GM21619 (cell line): Measurements from ENCODE around the gene ERCC5.

ENCODE experiments used
- ATAC-seq: cut with Tn5 transposase; IDR thresholded peaks from one replicate; pipeline ENCODE4 v1.9.1; 2021; ENCODE audit not compliant: unreplicated experiment

The ERCC5 gene

DNA sequence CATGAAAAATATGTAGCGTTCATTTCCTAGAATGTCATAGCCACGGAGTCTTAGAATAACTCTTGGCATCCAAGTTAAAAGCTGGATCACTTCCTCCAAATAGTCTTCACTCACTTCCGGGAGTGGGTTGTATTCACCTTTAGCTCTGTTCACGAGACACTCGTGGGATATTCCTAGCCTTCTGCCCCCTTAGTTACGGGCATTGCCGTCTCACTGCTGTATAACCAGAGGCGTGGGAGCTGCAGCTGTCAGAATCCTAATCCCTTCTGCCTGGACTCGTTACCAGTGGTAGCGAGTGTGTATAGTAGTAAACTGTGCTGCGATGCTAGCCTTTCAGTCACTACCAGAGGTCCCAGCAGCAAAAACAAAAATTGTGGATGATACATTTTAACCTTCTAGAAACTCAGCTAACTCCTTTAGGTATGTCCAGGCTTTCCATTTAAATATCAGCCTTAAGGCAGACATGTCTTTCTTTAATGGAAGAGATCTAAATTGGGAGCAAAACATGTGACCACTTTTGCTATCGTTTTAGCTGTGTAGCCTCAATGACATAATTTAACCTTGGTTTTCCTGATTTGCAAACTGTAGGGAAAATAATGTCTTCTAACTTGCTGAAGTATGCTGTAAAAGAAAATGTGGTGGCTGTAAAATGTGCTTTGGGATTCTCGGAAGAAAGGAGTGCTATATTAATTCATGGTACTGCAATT lies 34.1 kb downstream of the ERCC5 start:
- ATAC-seq: no peak

GRCh38 chr13:102881819-102882686 lies 36.2 kb downstream of the ERCC5 start:
- no peak for ATAC-seq

DNA sequence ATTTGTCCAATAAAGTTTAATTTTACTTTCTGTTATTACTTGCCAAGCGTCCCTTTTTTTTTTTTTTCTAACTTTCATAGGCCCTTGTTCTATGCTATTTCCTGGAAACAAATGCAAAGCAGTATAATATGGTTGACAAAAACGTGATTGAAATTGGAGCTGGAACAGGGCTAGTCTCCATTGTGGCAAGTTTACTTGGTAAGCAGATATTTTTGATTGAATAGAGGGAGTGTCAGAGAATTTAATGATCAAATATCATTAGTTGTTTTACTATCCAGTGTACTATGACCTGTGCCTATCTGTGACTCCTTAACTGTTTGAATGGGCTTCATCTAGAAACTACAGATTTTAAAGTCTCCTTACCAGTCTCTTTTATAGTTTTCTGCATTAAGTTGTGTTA lies 46.7 kb downstream of the ERCC5 start:
- ATAC-seq: no peak

DNA sequence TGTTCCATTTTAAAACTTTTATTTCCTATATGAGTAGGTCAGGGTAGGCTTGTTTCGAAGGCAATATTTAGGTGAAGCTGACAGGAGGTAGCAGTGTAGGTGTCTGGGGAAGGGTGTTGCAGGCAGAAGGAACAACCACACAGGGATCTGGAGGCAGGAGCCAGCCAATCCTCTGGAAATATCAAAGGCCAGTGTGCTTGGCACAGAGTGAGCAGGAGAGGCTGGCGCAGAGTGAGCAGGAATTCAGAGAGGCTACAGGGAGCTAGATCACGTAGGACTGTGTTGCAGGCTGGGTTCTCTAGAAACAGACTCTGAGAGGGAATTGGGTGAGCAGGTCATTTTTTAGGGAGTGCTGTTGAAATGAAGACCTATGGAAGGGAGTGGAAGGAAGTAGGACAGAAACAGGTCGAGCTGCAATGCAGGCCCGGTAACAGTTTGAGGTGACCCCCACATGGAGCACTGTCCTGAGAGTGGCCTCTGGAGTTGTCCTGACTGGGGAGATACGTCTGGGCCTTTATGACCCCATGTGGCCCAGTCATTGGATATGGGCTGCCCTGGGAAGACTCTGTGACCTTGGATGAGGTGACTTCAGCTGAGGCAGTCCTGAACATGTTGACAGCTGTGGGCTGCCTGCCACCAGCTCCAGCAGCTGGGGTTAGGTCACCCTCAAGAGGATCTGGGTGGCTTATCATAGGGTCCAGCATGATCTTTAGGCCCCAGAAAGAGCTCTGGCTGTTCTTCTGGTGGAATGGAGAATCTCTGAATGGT lies 51.7 kb downstream of the ERCC5 start:
- no peak for ATAC-seq

DNA sequence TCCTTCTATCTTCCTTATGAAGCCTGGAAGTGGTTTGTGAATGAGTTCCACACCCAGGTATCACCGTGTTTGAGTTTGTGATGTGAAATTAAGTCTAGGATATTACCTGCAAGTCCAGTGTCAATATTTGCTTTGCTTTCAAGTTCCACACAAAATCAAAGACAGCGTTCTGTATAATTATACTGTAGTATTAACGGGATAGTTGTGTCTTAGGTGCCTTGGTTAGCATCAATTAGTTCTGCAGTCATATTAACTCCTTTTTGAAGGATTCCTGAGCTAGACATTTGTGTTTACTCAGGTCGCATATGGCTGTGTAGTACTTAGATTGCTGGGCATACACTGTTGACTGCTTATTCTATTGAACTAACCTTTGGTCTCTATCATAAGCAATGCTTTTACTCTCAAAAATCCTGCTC lies 54.4 kb downstream of the ERCC5 start:
- ATAC-seq: no peak

DNA sequence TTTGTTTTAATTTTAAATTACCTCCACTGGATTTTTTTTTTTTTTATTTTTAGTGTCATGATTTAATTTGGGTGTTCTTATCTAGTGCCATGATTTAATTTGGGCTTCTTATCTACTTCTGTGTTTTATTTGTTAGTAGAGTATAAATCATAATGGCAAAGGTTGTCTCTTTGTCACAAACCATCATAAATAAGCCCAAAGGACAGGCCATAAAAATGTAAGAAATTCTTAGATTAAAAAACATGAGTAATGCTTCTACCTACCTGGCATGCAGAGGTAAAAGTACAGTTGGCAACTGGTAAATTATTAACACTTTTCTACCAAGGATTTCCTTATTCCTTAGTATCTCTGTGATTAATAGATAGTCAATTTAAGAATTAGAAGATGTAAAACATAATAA lies 55.2 kb downstream of the ERCC5 start:
- ATAC-seq: no peak

DNA sequence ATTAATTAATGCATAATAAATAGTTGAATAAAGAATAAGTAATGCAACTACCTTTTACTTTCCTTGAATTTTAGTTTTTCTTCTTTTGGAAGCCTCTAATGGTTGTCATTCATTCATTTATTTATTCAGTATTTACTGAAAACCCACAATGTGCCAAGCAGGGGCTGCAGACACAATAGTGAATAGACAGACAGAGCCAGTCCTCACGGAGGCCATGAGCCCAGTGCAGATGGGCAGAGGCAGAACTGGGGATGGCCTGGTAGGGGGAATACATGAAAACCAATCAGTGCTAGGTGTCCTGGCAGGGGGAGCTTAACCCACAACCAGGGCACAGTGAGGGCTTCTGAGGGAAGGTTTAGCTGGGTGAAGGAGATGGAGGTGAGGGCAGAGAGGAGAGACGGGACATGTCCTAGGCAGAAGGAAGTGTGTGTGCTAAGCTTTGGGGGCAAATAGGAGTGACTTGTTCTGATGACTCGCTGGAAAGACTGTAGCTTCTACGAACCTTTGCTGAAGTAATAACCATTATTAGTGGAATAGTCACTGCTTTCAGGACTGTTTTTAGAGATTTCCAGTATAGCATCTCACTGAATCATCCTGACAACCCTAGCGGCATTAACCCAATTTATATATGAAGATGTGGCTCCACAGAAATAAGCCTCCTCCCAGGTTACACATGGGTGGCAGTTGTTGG lies 55.9 kb downstream of the ERCC5 start:
- no peak for ATAC-seq

DNA sequence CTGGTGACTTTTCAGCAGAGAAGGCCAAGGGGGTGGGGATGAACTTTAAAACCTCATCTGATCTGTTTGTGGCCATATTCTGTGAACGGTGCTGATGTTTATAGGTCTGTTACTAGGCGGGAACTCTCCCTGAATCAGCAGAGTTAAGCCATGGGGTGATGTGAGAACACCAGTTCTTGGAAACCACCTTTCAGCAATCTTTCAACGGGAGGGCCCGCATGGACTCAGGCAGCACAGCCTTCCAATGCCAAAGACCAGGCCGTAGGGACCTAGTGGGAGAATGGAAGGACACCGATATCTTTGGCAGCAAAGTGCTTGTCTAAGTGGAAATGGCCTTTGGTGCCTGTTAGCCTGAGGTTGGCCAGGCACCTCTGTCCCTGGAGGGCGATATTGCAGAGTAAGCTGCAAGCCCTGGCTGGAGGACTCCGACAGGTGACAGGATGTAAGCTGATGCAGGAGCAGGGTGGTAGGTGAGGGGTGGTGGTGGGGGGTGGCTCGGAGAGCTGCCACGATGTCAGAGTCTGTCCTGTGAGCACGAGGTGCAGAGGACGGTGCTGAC lies 57.0 kb downstream of the ERCC5 start:
- ATAC-seq: no peak

- no peak for ATAC-seq
Observed at GRCh38 chr13:102903659-102904407, 58.0 kb downstream of the ERCC5 start.

DNA sequence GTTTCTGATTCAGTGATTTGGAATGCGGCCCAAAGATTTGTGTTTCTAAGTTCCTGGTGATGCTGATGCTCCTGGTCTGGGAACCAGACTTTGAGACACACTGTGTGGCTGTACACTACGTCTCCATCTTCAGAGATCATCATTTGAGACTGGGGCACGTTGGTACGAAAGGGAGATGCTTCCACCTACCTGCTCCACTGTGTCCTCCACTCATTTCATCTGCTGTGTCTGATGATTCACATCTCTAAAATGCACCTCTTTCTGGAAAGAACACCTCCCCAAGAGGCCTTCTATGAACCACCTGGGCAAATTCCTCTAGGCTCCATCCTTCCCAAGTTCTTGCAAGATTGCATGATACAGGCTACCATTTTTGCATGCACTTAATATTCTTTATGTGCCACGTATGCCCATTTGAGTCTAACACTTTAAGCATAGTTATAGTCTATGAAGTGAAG lies 58.6 kb downstream of the ERCC5 start:
- no peak for ATAC-seq

DNA sequence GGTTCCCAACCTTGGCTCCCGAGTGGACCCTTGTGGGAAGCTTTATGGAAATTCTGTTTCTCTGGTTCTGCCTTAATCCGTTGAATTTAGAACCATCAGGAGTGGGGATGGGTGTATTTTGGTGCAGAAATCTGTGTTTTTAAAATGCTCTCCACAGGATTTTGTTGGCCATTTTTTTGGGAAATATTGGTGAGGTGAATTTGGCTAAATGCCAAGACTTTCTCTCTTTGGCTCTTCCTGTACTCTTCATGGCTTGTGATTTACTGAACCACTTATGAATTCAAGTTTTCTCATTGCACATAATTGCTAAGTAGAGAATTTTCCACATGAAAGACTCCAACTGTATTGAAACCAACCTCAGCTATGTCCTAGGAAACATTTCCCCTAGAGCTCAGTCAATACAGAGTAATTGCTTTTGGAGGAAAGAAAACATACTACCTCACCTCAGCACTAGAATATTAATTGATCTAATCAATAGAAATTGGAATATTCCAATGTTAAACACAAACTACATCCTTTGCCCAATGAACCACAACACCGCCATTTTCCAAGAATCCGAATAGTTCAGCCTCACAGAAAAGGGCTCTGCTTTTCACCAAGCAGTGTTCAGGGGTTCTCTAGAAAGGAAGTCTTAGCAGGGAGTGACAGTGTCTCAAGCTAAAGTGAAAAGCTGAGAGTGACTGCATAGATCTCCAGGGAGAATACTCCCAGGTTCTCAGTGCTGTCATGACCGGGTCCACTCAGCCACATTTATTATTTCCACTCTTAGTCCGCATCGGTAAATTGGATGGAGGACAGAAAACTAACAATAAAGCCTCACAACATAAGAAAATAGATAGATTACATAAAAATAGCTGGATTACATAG lies 60.3 kb downstream of the ERCC5 start:
- ATAC-seq: no peak

DNA sequence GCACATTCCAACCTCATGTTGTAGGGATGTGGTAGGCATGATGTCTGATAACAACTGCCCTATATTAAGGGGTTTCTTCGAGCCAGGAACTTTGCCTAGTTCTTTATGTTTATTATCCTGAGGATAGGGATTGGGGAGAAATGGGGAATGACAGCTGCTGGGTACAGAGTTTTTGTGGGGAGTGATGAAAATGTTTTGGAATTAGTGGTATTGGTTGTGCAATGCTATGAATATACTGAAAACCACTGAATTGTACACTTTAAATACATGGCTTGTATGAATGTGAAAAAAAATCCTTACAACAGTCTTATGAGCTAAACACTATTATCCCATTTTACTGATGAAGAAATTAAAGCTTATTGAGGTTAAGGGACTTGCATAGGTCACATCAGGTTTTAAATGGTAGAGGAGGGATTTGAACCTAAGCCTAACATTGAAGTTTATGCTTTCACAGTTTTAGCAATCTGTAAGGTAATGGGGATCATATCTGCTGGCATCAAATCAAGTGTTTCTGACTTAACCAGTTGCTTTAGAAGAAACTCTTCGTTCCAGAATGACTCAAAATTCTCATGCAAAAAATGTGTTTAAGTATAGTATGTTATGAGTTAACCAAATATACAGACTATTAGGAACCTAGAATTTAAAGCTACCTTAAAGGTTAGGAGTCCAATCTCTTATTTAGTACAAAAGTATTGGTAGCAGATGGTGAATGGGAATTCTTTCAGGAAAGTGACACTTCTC lies 61.4 kb downstream of the ERCC5 start:
- ATAC-seq: no peak

- ATAC-seq: no peak
Observed at GRCh38 chr13:102907886-102908515, 62.2 kb downstream of the ERCC5 start.

DNA sequence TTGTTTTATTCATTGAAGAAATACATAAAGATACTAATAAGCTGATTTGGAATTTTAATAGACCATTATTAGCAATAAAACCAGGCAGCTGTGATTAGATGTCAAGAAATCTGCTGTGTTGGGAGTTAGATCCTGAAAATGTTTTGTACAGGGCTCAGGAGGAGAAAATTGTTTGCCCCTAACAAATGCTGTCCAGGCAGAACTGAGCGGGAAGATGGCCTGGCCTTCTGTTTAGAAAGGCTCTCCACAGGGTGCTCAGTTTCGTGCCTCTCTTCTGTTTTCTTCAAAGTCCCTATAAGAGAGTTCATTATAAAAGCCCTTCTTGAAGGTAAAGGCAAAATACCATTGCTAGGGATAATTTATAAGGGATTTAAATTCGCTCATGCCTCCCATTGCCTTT lies 64.1 kb downstream of the ERCC5 start:
- no peak for ATAC-seq

GRCh38 chr13:102911336-102911735 lies 65.5 kb downstream of the ERCC5 start:
- ATAC-seq: no peak

GRCh38 chr13:102912599-102912998 lies 66.8 kb downstream of the ERCC5 start:
- no peak for ATAC-seq

GRCh38 chr13:102913914-102914313 lies 68.1 kb downstream of the ERCC5 start:
- ATAC-seq: no peak
